ENCODE data around the gene SLC39A9. TPM values are rescaled to one million over a fixed set of nuclear protein-coding genes. Genes with fewer than 3 reads are reported as not detected.

Gene SLC39A9
- total RNA-seq, 1 experiment from 2014 or later: 39.8 TPM

DNA sequence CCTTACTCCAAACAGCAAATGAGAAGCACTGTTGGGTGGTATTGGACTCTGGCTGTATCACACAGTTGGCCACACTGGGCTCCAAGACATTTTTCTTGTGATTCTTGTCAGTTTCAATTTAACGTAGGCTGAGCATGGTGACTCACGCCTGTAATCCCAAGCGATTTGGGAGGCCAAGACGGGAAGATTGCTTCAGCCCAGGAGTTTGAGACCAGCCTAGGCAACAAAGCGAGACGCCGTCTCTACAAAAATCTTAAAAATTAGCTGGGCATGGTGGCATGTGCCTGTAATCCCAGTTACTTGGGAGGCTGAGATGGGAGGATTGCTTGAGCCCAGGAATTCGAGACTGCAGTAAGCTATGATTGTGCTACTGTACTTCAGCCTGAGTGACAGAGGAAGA is 50.7 kb downstream of the SLC39A9 start:
- Histone ChIP-seq H3K4me1 (ENCODE audit: insufficient read depth, low read length) (no peaks in the 10 kb centered on the region), H3K27ac (ENCODE audit: insufficient read length, low read depth, low read length) (no peak overlapping the region), H3K9ac (ENCODE audit: extremely low read depth, insufficient read length, low read length) (no peak overlapping the region), H2BK15ac (ENCODE audit: low read depth, low read length) (no peak overlapping the region), H2BK120ac (ENCODE audit: low read depth, low read length, poor library complexity, severe bottlenecking) (no peak overlapping the region), H2AFZ (ENCODE audit: low read length) (no peak overlapping the region), H3K23me2 (ENCODE audit: insufficient read length, low read depth, low read length, poor library complexity, severe bottlenecking) (no peaks in the 10 kb centered on the region), H3T11ph (ENCODE audit: low read length) (no peak overlapping the region), H3K56ac (ENCODE audit: insufficient read length, low read depth, low read length) (no peak overlapping the region), H4K91ac (ENCODE audit: insufficient read length, low read depth, low read length) (no peak overlapping the region), H3K14ac (ENCODE audit: insufficient read depth, low read length) (no peak overlapping the region), H4K5ac (ENCODE audit: insufficient read length, low read depth, low read length) (no peak overlapping the region), H3K79me1 (ENCODE audit: insufficient read depth, low read depth, low read length, poor library complexity, severe bottlenecking) (no peaks in the 10 kb centered on the region), H3K4me2 (ENCODE audit: insufficient read depth, insufficient read length, low read length) (no peak overlapping the region), H3K79me2 (ENCODE audit: insufficient read depth, low read length) (no peaks in the 10 kb centered on the region), H3K4ac (ENCODE audit: low read depth, low read length) (no peak overlapping the region), H4K20me1 (ENCODE audit: control insufficient read depth, insufficient read depth, insufficient read length) (no peaks in the 10 kb centered on the region), H3K23ac (ENCODE audit: insufficient read length, low read depth, low read length) (no peak overlapping the region), H2BK5ac (ENCODE audit: insufficient read length, low read length) (no peak overlapping the region), H3K9me3 (ENCODE audit: control insufficient read depth, low read depth, low read length) (no peaks in the 10 kb centered on the region), H3K18ac (ENCODE audit: insufficient read length, low read depth, low read length) (no peak overlapping the region), H2BK12ac (ENCODE audit: insufficient read length, low read depth, low read length) (no peak overlapping the region), H2AK5ac (ENCODE audit: insufficient read length, low read length) (no peak overlapping the region), H4K8ac (replicated peaks; ENCODE audit: insufficient read length, low read depth, low read length) (no peak overlapping the region), H2BK20ac (ENCODE audit: low read depth, low read length, poor library complexity, severe bottlenecking) (no peak overlapping the region), H3K27me3 (ENCODE audit: insufficient read depth, low read length) (no peaks in the 10 kb centered on the region)
- Mint-ChIP-seq H3K4me1 (no peaks in the 10 kb centered on the region), H3K36me3 (ENCODE audit: insufficient read depth in 1 of 3, low read depth in 3 of 3) (peaks cover 0 to 5% (median 1%) of the 10 kb centered on the region in 3 experiments; a peak in 3 of 7 replicates), H3K27me3 (ENCODE audit: low read depth) (no peaks in the 10 kb centered on the region), H3K4me3 (no peak overlapping the region), H3K9me3 (no peaks in the 10 kb centered on the region), H3K27ac (no peak overlapping the region; a peak in 1 of 7 replicates)
- TF ChIP-seq, protein P1, sequence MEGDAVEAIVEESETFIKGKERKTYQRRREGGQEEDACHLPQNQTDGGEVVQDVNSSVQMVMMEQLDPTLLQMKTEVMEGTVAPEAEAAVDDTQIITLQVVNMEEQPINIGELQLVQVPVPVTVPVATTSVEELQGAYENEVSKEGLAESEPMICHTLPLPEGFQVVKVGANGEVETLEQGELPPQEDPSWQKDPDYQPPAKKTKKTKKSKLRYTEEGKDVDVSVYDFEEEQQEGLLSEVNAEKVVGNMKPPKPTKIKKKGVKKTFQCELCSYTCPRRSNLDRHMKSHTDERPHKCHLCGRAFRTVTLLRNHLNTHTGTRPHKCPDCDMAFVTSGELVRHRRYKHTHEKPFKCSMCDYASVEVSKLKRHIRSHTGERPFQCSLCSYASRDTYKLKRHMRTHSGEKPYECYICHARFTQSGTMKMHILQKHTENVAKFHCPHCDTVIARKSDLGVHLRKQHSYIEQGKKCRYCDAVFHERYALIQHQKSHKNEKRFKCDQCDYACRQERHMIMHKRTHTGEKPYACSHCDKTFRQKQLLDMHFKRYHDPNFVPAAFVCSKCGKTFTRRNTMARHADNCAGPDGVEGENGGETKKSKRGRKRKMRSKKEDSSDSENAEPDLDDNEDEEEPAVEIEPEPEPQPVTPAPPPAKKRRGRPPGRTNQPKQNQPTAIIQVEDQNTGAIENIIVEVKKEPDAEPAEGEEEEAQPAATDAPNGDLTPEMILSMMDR (conservative IDR thresholded peaks at IDR 0.05): no peak
- WGBS (ENCODE audit: extremely low coverage, insufficient read length, low lambda C conversion rate): no CpG with 5 or more reads among the region's 8 CpGs
- no peak for DNase-seq
